Measurements from ENCODE around the gene EXOC2.
"Not testable (repeated sequence)": the region's sequence is repeated elsewhere in the genome, so short reads cannot be mapped to it uniquely, and the experiment has no call there.

The EXOC2 gene

DNA sequence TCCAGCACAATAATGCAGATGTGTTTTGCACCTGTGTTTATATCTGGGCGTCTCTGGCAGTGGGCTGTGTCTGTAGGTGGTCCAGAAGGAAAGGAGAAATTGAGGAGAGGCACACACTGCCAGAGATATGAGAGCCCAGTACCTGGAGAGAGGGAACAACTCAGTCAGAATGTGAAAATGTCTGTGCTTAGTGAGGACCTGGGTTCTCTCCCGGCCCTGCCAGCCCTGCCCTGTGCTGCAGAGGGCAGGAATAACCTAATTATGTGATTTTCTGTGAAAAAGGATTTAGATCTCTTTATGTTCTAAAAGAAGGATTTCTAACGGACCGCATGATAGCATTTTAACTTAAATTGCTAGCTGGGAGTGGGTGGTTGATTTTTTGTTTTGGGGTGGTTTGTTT is 8.3 kb upstream of the EXOC2 start:
- Histone ChIP-seq H3K4me1 (ENCODE audit: low read depth, poor library complexity, severe bottlenecking) (no peaks in the 10 kb centered on the region), H2AFZ (ENCODE audit: low read depth) (no peak overlapping the region), H3K27ac (no peak overlapping the region), H4K20me1 (ENCODE audit: insufficient read depth) (no peaks in the 10 kb centered on the region), H3K4me2 (no peak overlapping the region), H3K9ac (no peak overlapping the region), H3K79me2 (ENCODE audit: insufficient read depth, low read depth) (no peaks in the 10 kb centered on the region), H3K27me3 (ENCODE audit: insufficient read depth, low read depth) (no peaks in the 10 kb centered on the region), H3K36me3 (ENCODE audit: insufficient read depth) (no peaks in the 10 kb centered on the region), H3K4me3 (IDR thresholded peaks at IDR 0.05; ENCODE audit: insufficient read depth, low read depth, low read length) (no peak overlapping the region)
- TF ChIP-seq, protein P1, sequence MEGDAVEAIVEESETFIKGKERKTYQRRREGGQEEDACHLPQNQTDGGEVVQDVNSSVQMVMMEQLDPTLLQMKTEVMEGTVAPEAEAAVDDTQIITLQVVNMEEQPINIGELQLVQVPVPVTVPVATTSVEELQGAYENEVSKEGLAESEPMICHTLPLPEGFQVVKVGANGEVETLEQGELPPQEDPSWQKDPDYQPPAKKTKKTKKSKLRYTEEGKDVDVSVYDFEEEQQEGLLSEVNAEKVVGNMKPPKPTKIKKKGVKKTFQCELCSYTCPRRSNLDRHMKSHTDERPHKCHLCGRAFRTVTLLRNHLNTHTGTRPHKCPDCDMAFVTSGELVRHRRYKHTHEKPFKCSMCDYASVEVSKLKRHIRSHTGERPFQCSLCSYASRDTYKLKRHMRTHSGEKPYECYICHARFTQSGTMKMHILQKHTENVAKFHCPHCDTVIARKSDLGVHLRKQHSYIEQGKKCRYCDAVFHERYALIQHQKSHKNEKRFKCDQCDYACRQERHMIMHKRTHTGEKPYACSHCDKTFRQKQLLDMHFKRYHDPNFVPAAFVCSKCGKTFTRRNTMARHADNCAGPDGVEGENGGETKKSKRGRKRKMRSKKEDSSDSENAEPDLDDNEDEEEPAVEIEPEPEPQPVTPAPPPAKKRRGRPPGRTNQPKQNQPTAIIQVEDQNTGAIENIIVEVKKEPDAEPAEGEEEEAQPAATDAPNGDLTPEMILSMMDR (conservative IDR thresholded peaks at IDR 0.05; ENCODE audit: low read depth, low read length) = no peak

DNA sequence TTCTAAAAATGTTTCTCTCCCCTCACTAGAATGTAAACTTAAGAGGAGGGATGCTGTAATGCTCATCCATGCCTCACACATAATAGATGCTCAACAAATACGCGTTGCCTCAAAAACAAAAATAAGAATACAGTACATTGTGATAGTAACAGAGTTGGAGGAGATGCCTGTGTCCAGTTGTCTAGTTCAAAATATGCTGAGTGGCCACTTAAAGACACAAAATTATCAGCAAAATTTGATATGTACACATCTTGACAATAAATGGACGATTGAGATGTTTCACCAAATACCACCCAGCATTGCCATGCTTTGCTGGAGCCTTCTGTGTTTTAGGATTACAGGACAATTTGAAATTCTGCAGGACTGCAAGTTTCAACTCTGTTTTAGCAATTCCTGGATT is 7.6 kb upstream of the EXOC2 start:
- H3K4me1 ChIP-seq (ENCODE audit: low read depth, poor library complexity, severe bottlenecking) = no peaks in the 10 kb centered on the region
- H3K79me2 ChIP-seq (ENCODE audit: insufficient read depth, low read depth) = no peaks in the 10 kb centered on the region
- H3K4me2 ChIP-seq = no peak overlapping the region
- H3K9ac ChIP-seq = no peak overlapping the region
- no peaks in the 10 kb centered on the region for H4K20me1 ChIP-seq (ENCODE audit: insufficient read depth)
- TF ChIP-seq, protein P1 (conservative IDR thresholded peaks at IDR 0.05; ENCODE audit: low read depth, low read length) = no peak
- no peak overlapping the region for H3K27ac ChIP-seq
- no peaks in the 10 kb centered on the region for H3K36me3 ChIP-seq (ENCODE audit: insufficient read depth)
- H3K27me3 ChIP-seq (ENCODE audit: insufficient read depth, low read depth) = no peaks in the 10 kb centered on the region
- no peak overlapping the region for H2AFZ ChIP-seq (ENCODE audit: low read depth)
- no peak overlapping the region for H3K4me3 ChIP-seq (IDR thresholded peaks at IDR 0.05; ENCODE audit: insufficient read depth, low read depth, low read length)

DNA sequence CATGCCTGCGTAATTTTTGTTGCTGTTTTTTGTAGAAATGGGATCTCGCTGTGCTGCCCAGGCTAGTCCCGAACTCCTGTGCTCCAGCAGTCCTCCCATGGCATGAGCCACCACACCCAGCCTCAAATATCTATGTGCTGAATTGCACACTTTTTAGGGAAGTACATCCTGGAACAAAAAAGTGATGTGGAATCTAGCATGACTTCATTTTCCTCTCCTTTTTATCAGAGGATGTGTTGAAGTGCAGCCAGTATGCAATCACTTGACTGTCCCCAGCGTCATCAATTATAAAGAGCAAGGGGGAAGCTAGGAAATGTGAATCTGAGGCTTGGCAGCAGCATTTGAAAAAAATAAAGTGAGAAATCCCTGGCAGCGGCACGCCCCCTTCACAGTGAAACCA is 6.4 kb upstream of the EXOC2 start:
- H3K4me2 ChIP-seq = no peak overlapping the region
- H3K36me3 ChIP-seq (ENCODE audit: insufficient read depth) = no peaks in the 10 kb centered on the region
- TF ChIP-seq, protein P1 (conservative IDR thresholded peaks at IDR 0.05; ENCODE audit: low read depth, low read length) = no peak
- no peaks in the 10 kb centered on the region for H4K20me1 ChIP-seq (ENCODE audit: insufficient read depth)
- no peak overlapping the region for H2AFZ ChIP-seq (ENCODE audit: low read depth)
- H3K4me1 ChIP-seq (ENCODE audit: low read depth, poor library complexity, severe bottlenecking) = no peaks in the 10 kb centered on the region
- no peaks in the 10 kb centered on the region for H3K27me3 ChIP-seq (ENCODE audit: insufficient read depth, low read depth)
- no peak overlapping the region for H3K4me3 ChIP-seq (IDR thresholded peaks at IDR 0.05; ENCODE audit: insufficient read depth, low read depth, low read length)
- no peaks in the 10 kb centered on the region for H3K79me2 ChIP-seq (ENCODE audit: insufficient read depth, low read depth)
- H3K27ac ChIP-seq = no peak overlapping the region
- H3K9ac ChIP-seq = no peak overlapping the region

DNA sequence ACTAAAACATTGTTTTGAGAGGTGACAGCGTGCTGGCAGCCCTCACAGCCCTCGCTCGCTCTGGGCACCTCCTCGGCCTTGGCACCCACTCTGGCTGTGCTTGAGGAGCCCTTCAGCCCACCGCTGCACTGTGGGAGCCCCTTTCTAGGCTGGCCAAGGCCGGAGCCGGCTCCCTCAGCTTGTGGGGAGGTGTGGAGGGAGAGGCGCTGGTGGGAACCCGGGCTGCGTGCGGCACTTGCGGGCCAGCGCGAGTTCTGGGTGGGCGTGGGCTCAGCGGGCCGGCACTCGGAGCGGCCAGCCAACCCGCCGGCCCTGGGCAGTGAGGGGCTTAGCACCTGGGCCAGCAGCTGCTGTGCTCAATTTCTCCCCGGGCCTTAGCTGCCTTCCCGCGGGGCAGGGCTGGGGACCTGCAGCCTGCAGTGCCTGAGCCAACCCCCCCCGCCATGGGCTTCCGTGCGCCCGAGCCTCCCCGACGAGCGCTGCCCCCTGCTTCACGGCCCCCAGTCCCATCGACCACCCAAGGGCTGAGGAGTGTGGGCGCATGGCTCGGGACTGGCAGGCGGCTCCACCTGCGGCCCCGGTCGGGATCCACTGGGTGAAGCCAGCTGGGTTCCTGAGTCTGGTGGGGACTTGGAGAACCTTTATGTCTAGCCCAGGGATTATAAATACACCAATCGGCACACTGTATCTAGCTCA is 1.6 kb upstream of the EXOC2 start:
- not testable (repeated sequence) for H3K4me2 ChIP-seq; H3K9ac ChIP-seq; H2AFZ ChIP-seq (ENCODE audit: low read depth); H3K36me3 ChIP-seq (ENCODE audit: insufficient read depth); H4K20me1 ChIP-seq (ENCODE audit: insufficient read depth); H3K4me3 ChIP-seq (IDR thresholded peaks at IDR 0.05; ENCODE audit: insufficient read depth, low read depth, low read length); H3K27me3 ChIP-seq (ENCODE audit: insufficient read depth, low read depth); H3K27ac ChIP-seq
- peaks cover 17% of the 10 kb centered on the region for H3K4me1 ChIP-seq (ENCODE audit: low read depth, poor library complexity, severe bottlenecking)
- peaks cover 24% of the 10 kb centered on the region; the same call in 1 of the 2 replicates for H3K79me2 ChIP-seq (ENCODE audit: insufficient read depth, low read depth)

DNA sequence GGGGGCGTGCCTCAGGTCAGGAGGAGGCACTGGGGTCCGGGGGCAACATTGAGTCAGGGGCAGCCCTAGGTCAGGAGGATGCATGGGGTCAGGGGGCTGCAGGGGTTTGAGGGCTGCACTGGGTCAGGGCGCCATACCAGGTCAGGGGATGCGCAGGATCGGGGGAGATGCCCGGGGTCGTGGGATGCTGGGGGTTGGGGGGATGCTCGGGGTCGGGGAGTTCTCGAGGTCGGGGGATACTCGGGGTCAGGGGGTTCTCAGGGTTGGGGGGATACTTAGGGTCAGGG is 727 bp upstream of the EXOC2 start:
- Histone ChIP-seq H3K79me2 (ENCODE audit: insufficient read depth, low read depth) (peaks cover 34% of the 10 kb centered on the region; the same call in 1 of the 2 replicates), H4K20me1 (ENCODE audit: insufficient read depth) (no peaks in the 10 kb centered on the region), H3K27me3 (ENCODE audit: insufficient read depth, low read depth) (no peaks in the 10 kb centered on the region), H2AFZ (ENCODE audit: low read depth) (peak overlapping the region; percentile 90; the same call in 1 of the 2 replicates), H3K4me3 (IDR thresholded peaks at IDR 0.05; ENCODE audit: insufficient read depth, low read depth, low read length) (peak overlapping the region; percentile 35), H3K36me3 (ENCODE audit: insufficient read depth) (no peaks in the 10 kb centered on the region), H3K27ac (no peak overlapping the region), H3K4me2 (peak overlapping the region; percentile 84), H3K9ac (no peak overlapping the region; the same call in 1 of the 2 replicates), H3K4me1 (ENCODE audit: low read depth, poor library complexity, severe bottlenecking) (peaks cover 17% of the 10 kb centered on the region)
- TF ChIP-seq, protein P1 (conservative IDR thresholded peaks at IDR 0.05; ENCODE audit: low read depth, low read length) = no peak

Measured in KMS-11 (cell line).